T-cell (primary cell): ENCODE results near the gene VEGFB. TPM values are rescaled to one million over a fixed set of nuclear protein-coding genes. Genes with fewer than 3 reads are reported as not detected.

ENCODE experiments used
- ATAC-seq, 4 experiments: fragments of 200-7000 bp in 3 of 4; fragments of 150-1000 bp in 1 of 4; cut with Tn5 transposase; replicated peaks in 1 of 4; 1 replicate in 3 of 4; 2 replicates in 1 of 4; pipeline ENCODE4 v1.10.0; 2021; ENCODE audit warnings: moderate library complexity in 3 of 4, mild to moderate bottlenecking in 2 of 4, moderate number of reproducible peaks in 1 of 4
- CTCF ChIA-PET, 2 donors: fragments of 300-600 bp; sonication (Branson Sonifier 250); formaldehyde crosslinking; loops; one replicate each; lab custom pipeline; 2022; ENCODE audit warnings: antibody characterized with exemption in 2 of 2; lab: Charles Lee
- POLR2A ChIA-PET, 2 donors: fragments of 300-600 bp; sonication (Branson Sonifier 250); formaldehyde crosslinking; loops; one replicate each; lab custom pipeline; 2022; ENCODE audit warnings: antibody characterized with exemption in 2 of 2; lab: Charles Lee
- DNase-seq, 35 experiments: peaks; one replicate each; pipeline versions ENCODE4 v3.0.0 to v3.0.0-alpha.2; 2013 to 2023
- H3K27ac ChIP-seq: one replicate; pipeline ENCODE4 v1.5.1; 2013; ENCODE audit warnings: low read length
- H3K27me3 ChIP-seq, 2 experiments: replicated peaks in 1 of 2; 1 replicate in 1 of 2; 2 replicates in 1 of 2; pipeline versions ENCODE4 v1.6.1 to v1.7.0; 2013; ENCODE audit warnings: low read length in 1 of 2, mixed read lengths in 1 of 2; ENCODE audit not compliant: control insufficient read depth in 2 of 2, insufficient read depth in 2 of 2; ENCODE audit errors: extremely low read depth in 1 of 2
- H3K36me3 ChIP-seq, 2 donors: 1 replicate in 1 of 2; 2 replicates in 1 of 2; pipeline versions ENCODE4 v1.6.1 to v1.7.0; 2013; ENCODE audit warnings: low read length in 1 of 2; ENCODE audit not compliant: control insufficient read depth in 2 of 2, insufficient read depth in 1 of 2; ENCODE audit errors: extremely low read depth in 1 of 2
- H3K4me1 ChIP-seq, 2 experiments: 1 replicate in 1 of 2; 2 replicates in 1 of 2; pipeline versions ENCODE4 v1.6.1 to v1.7.0; 2013; ENCODE audit warnings: low read length in 2 of 2, mixed read lengths in 1 of 2; ENCODE audit not compliant: insufficient read depth in 2 of 2, control insufficient read depth in 1 of 2; ENCODE audit errors: extremely low read depth in 1 of 2
- H3K4me3 ChIP-seq, 2 donors: 1 replicate in 1 of 2; 2 replicates in 1 of 2; pipeline versions ENCODE4 v1.5.1 to v1.7.0; 2013; ENCODE audit warnings: mild to moderate bottlenecking in 2 of 2, low read length in 1 of 2, moderate library complexity in 1 of 2; ENCODE audit not compliant: control insufficient read depth in 1 of 2; ENCODE audit errors: extremely low read depth in 1 of 2
- H3K9me3 ChIP-seq: 2 replicates; pipeline ENCODE4 v1.7.0; 2013
- H3K27ac Mint-ChIP-seq, 2 donors: one replicate each; pipeline ENCODE4 v1.8.0; 2020 to 2021; ENCODE audit warnings: mild to moderate bottlenecking in 2 of 2, mixed read lengths in 2 of 2
- H3K27me3 Mint-ChIP-seq, 2 donors: one replicate each; pipeline ENCODE4 v1.8.0; 2021 to 2022; ENCODE audit warnings: mixed read lengths in 2 of 2
- H3K36me3 Mint-ChIP-seq: one replicate; pipeline ENCODE4 v1.8.0; 2021; ENCODE audit warnings: mixed read lengths
- H3K4me1 Mint-ChIP-seq, 3 donors: one replicate each; pipeline ENCODE4 v1.8.0; 2020 to 2022; ENCODE audit warnings: mixed read lengths in 3 of 3, mild to moderate bottlenecking in 1 of 3
- H3K4me3 Mint-ChIP-seq, 3 donors: one replicate each; pipeline ENCODE4 v1.8.0; 2020 to 2022; ENCODE audit warnings: mild to moderate bottlenecking in 3 of 3, mixed read lengths in 3 of 3, moderate library complexity in 3 of 3
- H3K9me3 Mint-ChIP-seq, 3 donors: one replicate each; pipeline ENCODE4 v1.8.0; 2020 to 2022; ENCODE audit warnings: mixed read lengths in 3 of 3
- WGBS: methylation state at CpG from one replicate; pipeline ENCODE4 v1.1.5; 2013; ENCODE audit warnings: missing lambda C conversion rate; ENCODE audit not compliant: insufficient coverage; 5-methylcytosine and 5-hydroxymethylcytosine counted together
- total RNA-seq, 35 experiments: library from RNA in 6 of 35; stranded (reverse) in 6 of 35; fragments of 120-200 nt in 1 of 35; gene quantifications; one replicate each; pipeline versions ENCODE4 v1.2.1 to v1.2.4 and lab custom pipeline; 2013 to 2026

VEGFB gene
- total RNA-seq, 5 donors from 2014 or later (not counting 1 experiment from before 2014, with no cell fraction given) = 47.9 to 80.7 (median 76.0) TPM

DNA sequence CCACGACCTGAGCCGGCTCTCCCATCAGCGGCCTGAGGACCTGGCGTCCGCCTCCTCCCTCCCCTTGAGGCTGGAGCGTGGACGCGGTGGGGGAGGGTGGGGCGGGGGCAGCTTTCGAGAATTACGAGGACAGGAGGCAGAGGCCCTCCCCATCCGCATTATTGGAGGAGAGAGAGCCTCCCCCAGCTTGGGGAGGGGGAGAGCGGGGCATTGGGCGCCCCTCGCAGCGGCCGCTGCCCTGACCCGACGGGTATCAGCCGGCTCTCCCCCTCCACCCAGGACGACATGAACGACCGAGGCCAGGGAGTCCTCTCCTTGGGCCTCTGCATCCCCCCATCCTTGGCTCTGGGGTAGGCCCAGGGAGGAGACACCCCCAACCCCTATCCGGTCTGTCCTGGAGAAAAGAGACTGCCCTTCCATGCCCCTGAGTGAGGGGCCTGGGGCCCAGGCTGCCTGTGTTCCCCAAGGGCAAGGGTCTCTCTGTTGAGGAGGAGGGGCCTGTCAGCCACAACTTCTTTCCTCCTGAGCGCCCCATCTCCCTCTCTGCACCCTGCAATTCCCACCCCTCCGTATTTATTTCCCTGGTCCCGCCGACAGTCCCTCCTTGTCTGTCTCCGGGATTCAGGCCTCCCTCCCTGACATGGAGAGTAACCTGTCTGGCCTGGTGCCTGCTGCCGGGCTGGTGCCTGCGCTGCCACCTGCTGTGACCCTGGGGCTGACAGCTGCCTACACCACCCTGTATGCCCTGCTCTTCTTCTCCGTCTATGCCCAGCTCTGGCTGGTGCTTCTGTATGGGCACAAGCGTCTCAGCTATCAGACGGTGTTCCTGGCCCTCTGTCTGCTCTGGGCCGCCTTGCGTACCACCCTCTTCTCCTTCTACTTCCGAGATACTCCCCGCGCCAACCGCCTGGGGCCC is 51.8 kb downstream of the VEGFB start:
- H3K27ac Mint-ChIP-seq = peak overlapping the region; percentile 70 to 84
- peaks cover 5 to 7% of the 10 kb centered on the region in 2 donors for H3K27me3 Mint-ChIP-seq
- DNase-seq (peak in 6 of 35 experiments; percentile 14 to 48 (median 27)), ATAC-seq (no peak)
- Histone ChIP-seq H3K27me3 (peaks cover 4 to 18% of the 10 kb centered on the region in 2 experiments), H3K4me1 (peaks cover 4 to 40% of the 10 kb centered on the region in 2 experiments), H3K36me3 (peaks cover 0 to 7% of the 10 kb centered on the region in 2 donors), H3K9me3 (no peaks in the 10 kb centered on the region), H3K4me3 (peak overlapping the region; percentile 17 to 87), H3K27ac (peak overlapping the region; percentile 70)
- peak overlapping the region; percentile 67 to 84 (median 74) for H3K4me3 Mint-ChIP-seq
- H3K9me3 Mint-ChIP-seq = no peaks in the 10 kb centered on the region
- ChIA-PET POLR2A (interaction anchor here in 1 of 2 donors (1.6 to 1.7 kb wide), 2 partner anchors 14 to 31 kb away, joined by 5 to 6 read pairs; partner anchors contain the start of genes PRDX5 and TRMT112), CTCF (interaction anchor here (0.6 to 3.7 kb wide), 7 partner anchors 14 to 100 kb away, joined by 3 to 16 read pairs (median 6); partner anchors contain the start of genes CATSPERZ (in 1 of the 2), PRDX5 (in 1 of the 2), STIP1 (in 1 of the 2) and TRMT112 (in 1 of the 2))
- peaks cover 4% of the 10 kb centered on the region for H3K36me3 Mint-ChIP-seq
- H3K4me1 Mint-ChIP-seq = peaks cover 25 to 32% (median 30%) of the 10 kb centered on the region in 3 donors
- WGBS = 66% methylated on average over 14 of the region's 40 CpGs

DNA sequence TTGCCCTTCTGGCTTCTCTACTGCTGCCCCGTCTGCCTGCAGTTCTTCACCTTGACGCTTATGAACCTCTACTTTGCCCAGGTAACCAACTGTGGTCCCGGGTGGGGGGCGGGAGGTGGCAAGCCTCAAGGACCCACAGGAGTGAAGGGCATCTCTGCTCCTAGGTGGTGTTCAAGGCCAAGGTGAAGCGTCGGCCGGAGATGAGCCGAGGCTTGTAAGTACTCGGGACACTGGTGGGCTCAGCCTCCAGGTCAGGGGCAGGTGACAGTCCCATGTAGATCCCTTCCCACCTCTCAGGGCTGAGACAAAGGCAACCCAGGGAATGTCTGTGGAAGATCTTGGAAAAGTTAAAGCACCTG is 52.4 kb downstream of the VEGFB start:
- H3K27ac ChIP-seq = no peak overlapping the region
- H3K4me1 ChIP-seq = peaks cover 4 to 42% of the 10 kb centered on the region in 2 experiments
- peaks cover 0 to 7% of the 10 kb centered on the region in 2 donors for H3K36me3 ChIP-seq
- Mint-ChIP-seq H3K36me3 (no peaks in the 10 kb centered on the region), H3K4me1 (peaks cover 25 to 28% (median 26%) of the 10 kb centered on the region in 3 donors), H3K4me3 (peak overlapping the region; percentile 67 to 84 (median 74)), H3K27me3 (peaks cover 5 to 7% of the 10 kb centered on the region in 2 donors), H3K27ac (peak overlapping the region; percentile 70 to 84), H3K9me3 (no peaks in the 10 kb centered on the region)
- no peak for ATAC-seq
- POLR2A ChIA-PET = interaction anchor here in 1 of 2 donors (0.6 kb wide), 1 partner anchor 639 kb away, joined by 5 read pairs; no protein-coding TSS in a partner anchor
- CTCF ChIA-PET = interaction anchor here in 1 of 2 donors (3.0 kb wide), 1 partner anchor 14 kb away, joined by 13 read pairs; the partner anchor contains the start of gene CATSPERZ
- WGBS = 95% methylated on average over 6 of the region's 9 CpGs
- no peak overlapping the region for H3K4me3 ChIP-seq
- DNase-seq = no peak
- H3K27me3 ChIP-seq = peaks cover 4 to 21% of the 10 kb centered on the region in 2 experiments
- no peaks in the 10 kb centered on the region for H3K9me3 ChIP-seq

DNA sequence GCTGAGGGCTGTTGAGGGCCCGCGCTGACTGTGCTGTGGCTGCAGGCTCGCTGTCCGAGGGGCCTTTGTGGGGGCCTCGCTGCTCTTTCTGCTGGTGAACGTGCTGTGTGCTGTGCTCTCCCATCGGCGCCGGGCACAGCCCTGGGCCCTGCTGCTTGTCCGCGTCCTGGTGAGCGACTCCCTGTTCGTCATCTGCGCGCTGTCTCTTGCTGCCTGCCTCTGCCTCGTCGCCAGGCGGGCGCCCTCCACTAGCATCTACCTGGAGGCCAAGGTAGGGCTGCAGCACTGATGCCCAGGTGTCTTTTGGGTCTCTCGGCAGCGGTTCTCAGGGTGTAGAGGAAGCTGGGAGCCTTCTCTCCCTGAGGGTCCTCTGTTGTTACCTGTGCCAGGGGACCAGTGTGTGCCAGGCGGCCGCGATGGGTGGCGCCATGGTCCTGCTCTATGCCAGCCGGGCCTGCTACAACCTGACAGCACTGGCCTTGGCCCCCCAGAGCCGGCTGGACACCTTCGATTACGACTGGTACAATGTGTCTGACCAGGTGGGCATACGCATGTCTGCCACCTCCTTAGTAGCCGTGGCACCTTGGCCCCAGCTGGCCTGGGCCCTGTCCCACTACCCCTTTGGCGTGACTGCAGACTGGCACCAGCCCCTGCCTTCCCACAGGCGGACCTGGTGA is 53.4 kb downstream of the VEGFB start:
- Histone ChIP-seq H3K27ac (no peak overlapping the region), H3K9me3 (no peaks in the 10 kb centered on the region), H3K27me3 (peaks cover 4 to 28% of the 10 kb centered on the region in 2 experiments), H3K4me3 (no peak overlapping the region), H3K36me3 (peaks cover 0 to 2% of the 10 kb centered on the region in 2 donors), H3K4me1 (peaks cover 7 to 47% of the 10 kb centered on the region in 2 experiments)
- Mint-ChIP-seq H3K4me3 (no peak overlapping the region), H3K9me3 (no peaks in the 10 kb centered on the region), H3K27me3 (peaks cover 5 to 11% of the 10 kb centered on the region in 2 donors), H3K27ac (no peak overlapping the region), H3K4me1 (peaks cover 23 to 29% (median 24%) of the 10 kb centered on the region in 3 donors), H3K36me3 (no peaks in the 10 kb centered on the region)
- DNase-seq = no peak
- WGBS = 95% methylated on average over 32 of the region's 33 CpGs
- ATAC-seq = no peak
- ChIA-PET CTCF (no interaction called here), POLR2A (no interaction called here)

DNA sequence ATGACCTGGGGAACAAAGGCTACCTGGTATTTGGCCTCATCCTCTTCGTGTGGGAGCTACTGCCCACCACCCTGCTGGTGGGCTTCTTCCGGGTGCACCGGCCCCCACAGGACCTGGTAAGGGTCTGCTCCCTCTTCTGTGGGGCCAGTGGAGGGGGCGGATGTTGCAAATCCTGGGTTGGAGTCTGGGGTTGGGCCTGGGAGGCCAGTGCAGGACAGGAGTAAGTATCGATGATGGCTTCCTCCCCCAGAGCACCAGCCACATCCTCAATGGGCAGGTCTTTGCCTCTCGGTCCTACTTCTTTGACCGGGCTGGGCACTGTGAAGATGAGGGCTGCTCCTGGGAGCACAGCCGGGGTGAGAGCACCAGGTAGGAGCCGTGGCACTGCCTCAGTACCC is 54.0 kb downstream of the VEGFB start:
- peaks cover 19 to 27% (median 19%) of the 10 kb centered on the region in 3 donors for H3K4me1 Mint-ChIP-seq
- WGBS = 87% methylated on average over 5 of the region's 9 CpGs

More for the DNA sequence above, 54.0 kb downstream of the VEGFB start:
- Histone ChIP-seq H3K36me3 (no peaks in the 10 kb centered on the region), H3K4me3 (no peak overlapping the region), H3K27ac (no peak overlapping the region), H3K9me3 (no peaks in the 10 kb centered on the region), H3K4me1 (peaks cover 7 to 41% of the 10 kb centered on the region in 2 experiments), H3K27me3 (peaks cover 4 to 34% of the 10 kb centered on the region in 2 experiments)
- POLR2A ChIA-PET = no interaction called here
- Mint-ChIP-seq H3K36me3 (no peaks in the 10 kb centered on the region), H3K27me3 (peaks cover 10 to 16% of the 10 kb centered on the region in 2 donors), H3K9me3 (no peaks in the 10 kb centered on the region), H3K27ac (no peak overlapping the region), H3K4me3 (no peak overlapping the region)
- ATAC-seq (no peak), DNase-seq (no peak)
- CTCF ChIA-PET = no interaction called here

Other genes starting within 250 kb of the VEGFB start
- 10 to 100 TPM; 63.1 to 76.7 (median 67.2) TPM for gene OTUB1, start 248.1 kb upstream of the VEGFB start, total RNA-seq
- gene FLRT1, start 198.7 kb upstream of the VEGFB start, total RNA-seq = not detected
- 10 to 100 TPM in 3 of 5 donors, 1 to 10 TPM in 2; 6.0 to 14.8 (median 10.4) TPM for gene MACROD1, start 68.5 kb upstream of the VEGFB start, total RNA-seq
- gene STIP1, start 48.4 kb upstream of the VEGFB start, total RNA-seq = 100 to 1,000 TPM in 3 of 5 donors, 10 to 100 TPM in 2; 61.1 to 133 (median 107) TPM
- 100 to 1,000 TPM; 115 to 184 (median 161) TPM for gene FERMT3, start 27.9 kb upstream of the VEGFB start, total RNA-seq
- gene TRPT1, start 8.4 kb upstream of the VEGFB start, total RNA-seq = 10 to 100 TPM; 16.1 to 48.3 (median 40.2) TPM
- gene NUDT22, start 8.3 kb upstream of the VEGFB start, total RNA-seq = 100 to 1,000 TPM in 1 of 5 donors, 10 to 100 TPM in 4; 49.7 to 108 (median 97.5) TPM
- gene DNAJC4, start 4.0 kb upstream of the VEGFB start, total RNA-seq = 10 to 100 TPM; 46.2 to 64.7 (median 51.4) TPM
- 10 to 100 TPM; 17.9 to 53.0 (median 42.9) TPM for gene FKBP2, start 6.5 kb downstream of the VEGFB start, total RNA-seq
- gene PPP1R14B, start 12.4 kb downstream of the VEGFB start, total RNA-seq = 100 to 1,000 TPM in 1 of 5 donors, 10 to 100 TPM in 4; 31.2 to 143 (median 88.1) TPM
- 10 to 100 TPM in 3 of 5 donors, 1 to 10 TPM in 2; 3.6 to 14.9 (median 11.2) TPM for gene PLCB3, start 16.9 kb downstream of the VEGFB start, total RNA-seq
- gene BAD, start 50.1 kb downstream of the VEGFB start, total RNA-seq = 10 to 100 TPM; 17.5 to 37.7 (median 29.1) TPM
- 10 to 100 TPM; 31.0 to 39.8 (median 34.2) TPM for gene GPR137, start 51.3 kb downstream of the VEGFB start, total RNA-seq
- gene KCNK4, start 56.7 kb downstream of the VEGFB start, total RNA-seq = under 1 TPM in 3 of 5 donors, not detected in 2; 0.22 to 0.35 (median 0.33) TPM
- gene CATSPERZ, start 65.8 kb downstream of the VEGFB start, total RNA-seq = under 1 TPM in 1 of 5 donors, not detected in 4; 0.40 TPM
- gene ESRRA, start 70.9 kb downstream of the VEGFB start, total RNA-seq = 10 to 100 TPM; 20.2 to 43.1 (median 39.7) TPM
- gene TRMT112, start 83.0 kb downstream of the VEGFB start, total RNA-seq = 100 to 1,000 TPM; 104 to 177 (median 151) TPM
- gene PRDX5, start 83.5 kb downstream of the VEGFB start, total RNA-seq = 10 to 100 TPM; 35.8 to 86.7 (median 71.7) TPM
- gene CCDC88B, start 105.6 kb downstream of the VEGFB start, total RNA-seq = 100 to 1,000 TPM; 132 to 144 (median 133) TPM
- 10 to 100 TPM; 16.5 to 48.7 (median 43.7) TPM for gene RPS6KA4, start 124.6 kb downstream of the VEGFB start, total RNA-seq